HEK293T (cell line): ENCODE results near the gene RRBP1.

Experiments used
- CTCF ChIA-PET: fragments of 350-600 bp; formaldehyde crosslinking; extraction: SDS; loops from one replicate; lab custom pipeline; 2021; ENCODE audit warnings: antibody characterized with exemption, inconsistent platforms; lab: Yijun Ruan, JAX
- POLR2A ChIA-PET: fragments of 350-600 bp; formaldehyde crosslinking; extraction: SDS; loops from one replicate; lab custom pipeline; 2020; ENCODE audit warnings: antibody characterized with exemption, inconsistent platforms; lab: Yijun Ruan, JAX
- DNase-seq: peaks from one replicate; pipeline ENCODE4 v3.0.0; 2012; ENCODE audit warnings: mixed read lengths; ENCODE audit errors: extremely low spot score
- ARNT ChIP-seq: fragments of 450-650 bp; IDR thresholded peaks from 2 replicates; pipeline ENCODE4 v1.6.1; 2017; ENCODE audit warnings: mild to moderate bottlenecking
- BHLHE40 ChIP-seq: fragments of 450-650 bp; IDR thresholded peaks from 2 replicates; pipeline ENCODE4 v1.6.1; 2016; ENCODE audit warnings: mild to moderate bottlenecking, moderate library complexity, borderline replicate concordance
- CTBP1 ChIP-seq: fragments of 450-650 bp; IDR thresholded peaks from 2 replicates; pipeline ENCODE4 v1.6.1; 2016; ENCODE audit warnings: borderline replicate concordance
- ELF4 ChIP-seq: fragments of 450-650 bp; IDR thresholded peaks from 2 replicates; pipeline ENCODE4 v1.6.1; 2017; ENCODE audit warnings: antibody characterized with exemption
- FOXA1 ChIP-seq: fragments of 450-650 bp; IDR thresholded peaks from 2 replicates; pipeline ENCODE4 v1.6.1; 2016; ENCODE audit warnings: mild to moderate bottlenecking
- FOXK2 ChIP-seq: fragments of 450-650 bp; IDR thresholded peaks from 2 replicates; pipeline ENCODE4 v1.6.1; 2016; ENCODE audit warnings: mild to moderate bottlenecking
- FOXM1 ChIP-seq: fragments of 450-650 bp; IDR thresholded peaks from 2 replicates; pipeline ENCODE4 v1.6.1; 2017; ENCODE audit warnings: mild to moderate bottlenecking, borderline replicate concordance
- HDGF ChIP-seq: fragments of 450-650 bp; IDR thresholded peaks from 2 replicates; pipeline ENCODE4 v1.6.1; 2017; ENCODE audit warnings: antibody characterized with exemption, borderline replicate concordance
- L3MBTL2 ChIP-seq: fragments of 450-650 bp; conservative IDR thresholded peaks from 2 replicates; pipeline ENCODE4 v1.6.1; 2016; ENCODE audit warnings: mild to moderate bottlenecking
- LEF1 ChIP-seq: fragments of 450-650 bp; IDR thresholded peaks from 2 replicates; pipeline ENCODE4 v1.6.1; 2017; ENCODE audit warnings: mild to moderate bottlenecking, borderline replicate concordance
- NFRKB ChIP-seq: fragments of 450-650 bp; IDR thresholded peaks from 2 replicates; pipeline ENCODE4 v1.6.1; 2016; ENCODE audit warnings: mild to moderate bottlenecking, moderate library complexity
- PKNOX1 ChIP-seq: fragments of 450-650 bp; IDR thresholded peaks from 2 replicates; pipeline ENCODE4 v1.6.1; 2016
- SP1 ChIP-seq: fragments of 450-650 bp; IDR thresholded peaks from 2 replicates; pipeline ENCODE4 v1.6.1; 2017
- SUZ12 ChIP-seq: fragments of 450-650 bp; IDR thresholded peaks from 2 replicates; pipeline ENCODE4 v1.6.1; 2016; ENCODE audit warnings: mild to moderate bottlenecking
- TARDBP ChIP-seq: fragments of 450-650 bp; IDR thresholded peaks from 2 replicates; pipeline ENCODE4 v1.6.1; 2016
- ZNF384 ChIP-seq: fragments of 450-650 bp; IDR thresholded peaks from 2 replicates; pipeline ENCODE4 v1.6.1; 2016

RRBP1 gene

GRCh38 chr20:17572034-17572638 is 109.9 kb downstream of the RRBP1 start:
- ChIA-PET CTCF (no interaction called here), POLR2A (interaction anchor here (0.7 kb wide), 1 partner anchor 18 kb away, joined by 3 read pairs; no protein-coding TSS in a partner anchor)
- no peak for TF ChIP-seq FOXK2
- no peak for TF ChIP-seq LEF1
- no peak for DNase-seq

GRCh38 chr20:17571153-17571527 is 110.9 kb downstream of the RRBP1 start:
- TF ChIP-seq ELF4, result no peak
- no peak for TF ChIP-seq FOXM1
- TF ChIP-seq FOXK2, result no peak
- no peak for TF ChIP-seq PKNOX1
- TF ChIP-seq SUZ12, result no peak
- TF ChIP-seq SP1, result no peak
- no peak for TF ChIP-seq LEF1
- CTCF ChIA-PET, result interaction anchor here (0.9 to 1.4 kb wide), 3 partner anchors 10 to 34 kb away, joined by 3 to 6 read pairs (median 3); no protein-coding TSS in a partner anchor

GRCh38 chr20:17570347-17571152 is 111.5 kb downstream of the RRBP1 start:
- peak; percentile 40 for TF ChIP-seq ZNF384
- peak; percentile 72 for TF ChIP-seq PKNOX1
- TF ChIP-seq SP1, result no peak
- ChIA-PET POLR2A (interaction anchor here (0.7 to 2.0 kb wide), 20 partner anchors 10 to 388 kb away, joined by 3 to 16 read pairs (median 4); partner anchors contain the start of genes BFSP1 and RRBP1), CTCF (interaction anchor here (0.6 to 1.4 kb wide), 7 partner anchors 9 to 77 kb away, joined by 3 to 6 read pairs (median 3); no protein-coding TSS in a partner anchor)
- peak; percentile 41 for DNase-seq

More at GRCh38 chr20:17571153-17571527, 110.9 kb downstream of the RRBP1 start:
- no peak for DNase-seq
- POLR2A ChIA-PET, result interaction anchor here (0.7 to 2.0 kb wide), 6 partner anchors 19 to 111 kb away, joined by 3 to 16 read pairs (median 3); partner anchors contain the start of genes BFSP1 and RRBP1

- POLR2A ChIA-PET, result interaction anchor here (0.6 to 2.0 kb wide), 21 partner anchors 10 to 389 kb away, joined by 3 to 16 read pairs (median 4); partner anchors contain the start of gene BFSP1
- CTCF ChIA-PET, result interaction anchor here (0.6 to 1.4 kb wide), 5 partner anchors 10 to 76 kb away, joined by 3 to 6 read pairs (median 3); no protein-coding TSS in a partner anchor
- DNase-seq, result peak; percentile 91
- TF ChIP-seq SP1, result no peak
- no peak for TF ChIP-seq BHLHE40
- TF ChIP-seq PKNOX1, result no peak
- no peak for TF ChIP-seq TARDBP
- no peak for TF ChIP-seq SUZ12
- TF ChIP-seq L3MBTL2, result no peak
- TF ChIP-seq ZNF384, result no peak
- no peak for TF ChIP-seq HDGF
- no peak for TF ChIP-seq FOXK2
- TF ChIP-seq FOXA1, result no peak
- TF ChIP-seq CTBP1, result peak; percentile 67; the same call in 1 of the 2 replicates
- TF ChIP-seq NFRKB, result no peak
- TF ChIP-seq ARNT, result peak; percentile 96
- TF ChIP-seq ELF4, result no peak
- no peak for TF ChIP-seq LEF1
- no peak for TF ChIP-seq FOXM1
These were observed 112.3 kb downstream of the RRBP1 start, which contains the start of gene DSTN for GRCh38 chr20:17569616-17570346. TSS of gene DSTN (plus strand) at chr20:17570075. CDS start at chr20:17570209, 134 bp downstream.

GRCh38 chr20:17568972-17569521 is 113.0 kb downstream of the RRBP1 start:
- POLR2A ChIA-PET, result interaction anchor here (0.7 to 1.0 kb wide), 2 partner anchors 11 to 33 kb away, joined by 3 read pairs; no protein-coding TSS in a partner anchor
- peak; percentile 34; the same call in 1 of the 2 replicates for TF ChIP-seq L3MBTL2
- TF ChIP-seq BHLHE40, result no peak
- peak; percentile 82; the same call in 1 of the 2 replicates for TF ChIP-seq ARNT
- peak; percentile 67 for DNase-seq
- CTCF ChIA-PET, result no interaction called here
